ENCODE measurements around the gene FOXS1.
A peak's percentile ranks its signal among the peaks of the same experiment; 100 is the strongest.

The FOXS1 gene

GRCh38 chr20:31835977-31836852 lies 9.2 kb downstream of the FOXS1 start:
- Histone ChIP-seq H3K4me1 (ENCODE audit: low read length) (peaks cover 26% of the 10 kb centered on the region), H4K20me1 (ENCODE audit: insufficient read depth, low read length) (no peaks in the 10 kb centered on the region), H3K27ac (ENCODE audit: low read length) (no peak overlapping the region), H3K9me3 (replicated peaks; ENCODE audit: insufficient read depth, low read length) (no peaks in the 10 kb centered on the region), H3K79me2 (ENCODE audit: low read length) (no peaks in the 10 kb centered on the region), H2AFZ (ENCODE audit: low read length) (no peak overlapping the region), H3K9me2 (replicated peaks; ENCODE audit: insufficient read depth, low read length) (no peaks in the 10 kb centered on the region), H3K36me3 (replicated peaks; ENCODE audit: insufficient read depth, low read length) (no peaks in the 10 kb centered on the region), H3K27me3 (replicated peaks; ENCODE audit: insufficient read depth, low read length) (peaks cover 32% of the 10 kb centered on the region), H3F3A (ENCODE audit: insufficient read depth, low read length) (no peaks in the 10 kb centered on the region), H3K4me2 (ENCODE audit: low read depth, low read length) (peak overlapping the region; percentile 62), H3K9ac (ENCODE audit: low read length) (no peak overlapping the region), H3K4me3 (ENCODE audit: low read length) (no peak overlapping the region)
- DNase-seq = peak; percentile 86
- TF ChIP-seq EZH2phosphoT487 (IDR thresholded peaks at IDR 0.05; ENCODE audit: low read length) = no peak

DNA sequence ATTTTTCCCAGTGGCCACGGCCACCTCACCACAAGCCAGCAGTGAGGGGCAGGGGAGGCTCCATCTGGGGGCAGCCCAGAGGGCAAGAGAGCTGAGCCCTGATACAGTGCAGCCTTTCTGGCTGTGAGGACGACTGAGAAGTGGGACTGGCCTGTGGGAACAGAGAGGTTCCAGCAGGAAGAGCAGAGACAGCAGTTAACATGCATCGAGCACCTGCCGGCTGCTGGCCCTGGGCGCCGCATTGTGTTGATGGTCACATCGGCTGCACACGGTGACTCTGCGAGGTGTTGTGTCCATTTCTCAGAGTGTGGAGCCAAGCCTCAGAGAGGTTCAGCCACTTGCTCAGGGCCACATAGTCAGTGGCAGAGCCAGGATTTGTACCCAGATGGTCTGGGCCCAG lies 9.8 kb downstream of the FOXS1 start:
- Histone ChIP-seq H3K4me1 (ENCODE audit: low read length) (peaks cover 26% of the 10 kb centered on the region), H3F3A (ENCODE audit: insufficient read depth, low read length) (no peaks in the 10 kb centered on the region), H3K27ac (ENCODE audit: low read length) (no peak overlapping the region), H4K20me1 (ENCODE audit: insufficient read depth, low read length) (no peaks in the 10 kb centered on the region), H3K79me2 (ENCODE audit: low read length) (no peaks in the 10 kb centered on the region), H3K36me3 (replicated peaks; ENCODE audit: insufficient read depth, low read length) (no peaks in the 10 kb centered on the region), H3K9me3 (replicated peaks; ENCODE audit: insufficient read depth, low read length) (no peaks in the 10 kb centered on the region), H3K9me2 (replicated peaks; ENCODE audit: insufficient read depth, low read length) (no peaks in the 10 kb centered on the region), H3K4me2 (ENCODE audit: low read depth, low read length) (peak overlapping the region; percentile 62; the same call in 1 of the 2 replicates), H3K27me3 (replicated peaks; ENCODE audit: insufficient read depth, low read length) (peaks cover 25% of the 10 kb centered on the region), H3K9ac (ENCODE audit: low read length) (no peak overlapping the region), H2AFZ (ENCODE audit: low read length) (no peak overlapping the region), H3K4me3 (ENCODE audit: low read length) (no peak overlapping the region)
- DNase-seq = peak; percentile 17
- TF ChIP-seq CTCF (IDR thresholded peaks at IDR 0.05; ENCODE audit: low read length) (no peak), EZH2 (optimal IDR thresholded peaks at IDR 0.05; ENCODE audit: low read depth, low read length) (no peak), EZH2phosphoT487 (IDR thresholded peaks at IDR 0.05; ENCODE audit: low read length) (no peak)

DNA sequence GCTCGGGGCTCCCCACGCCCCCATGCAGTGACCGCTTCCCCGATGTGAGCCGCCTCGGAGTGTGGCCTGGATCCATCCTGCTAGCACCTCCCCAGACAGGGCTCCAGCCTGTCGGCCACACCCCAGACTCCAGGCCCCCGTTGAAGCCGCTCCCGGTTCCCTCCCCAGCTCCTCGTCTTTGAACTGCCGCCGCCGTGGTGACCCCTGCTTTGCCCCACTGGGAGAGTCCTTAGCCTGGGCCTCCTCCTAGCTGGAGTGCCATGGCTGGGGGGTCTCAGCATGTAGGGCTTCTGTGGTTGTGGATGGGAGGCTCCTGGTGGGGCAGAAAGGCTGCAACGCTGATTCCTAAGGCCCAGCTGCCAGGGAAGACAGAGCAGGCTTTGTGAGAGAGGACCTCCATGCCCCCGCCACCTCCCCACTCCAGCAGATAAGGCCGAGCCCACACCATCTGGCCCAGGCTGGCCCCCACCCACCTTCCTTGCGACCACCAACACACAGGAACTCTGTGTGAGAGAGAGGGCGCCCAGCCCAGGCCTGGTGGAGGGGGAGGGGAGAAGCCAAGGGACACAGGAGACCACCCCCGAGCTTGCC lies 11.4 kb downstream of the FOXS1 start:
- Histone ChIP-seq H3K27me3 (replicated peaks; ENCODE audit: insufficient read depth, low read length) (peaks cover 16% of the 10 kb centered on the region), H3K4me3 (ENCODE audit: low read length) (no peak overlapping the region), H3K4me1 (ENCODE audit: low read length) (peaks cover 26% of the 10 kb centered on the region), H3F3A (ENCODE audit: insufficient read depth, low read length) (no peaks in the 10 kb centered on the region), H3K4me2 (ENCODE audit: low read depth, low read length) (no peak overlapping the region), H3K9ac (ENCODE audit: low read length) (no peak overlapping the region), H3K79me2 (ENCODE audit: low read length) (no peaks in the 10 kb centered on the region), H2AFZ (ENCODE audit: low read length) (no peak overlapping the region), H3K36me3 (replicated peaks; ENCODE audit: insufficient read depth, low read length) (no peaks in the 10 kb centered on the region), H3K9me2 (replicated peaks; ENCODE audit: insufficient read depth, low read length) (no peaks in the 10 kb centered on the region), H3K9me3 (replicated peaks; ENCODE audit: insufficient read depth, low read length) (no peaks in the 10 kb centered on the region), H4K20me1 (ENCODE audit: insufficient read depth, low read length) (no peaks in the 10 kb centered on the region), H3K27ac (ENCODE audit: low read length) (no peak overlapping the region)
- no peak for DNase-seq
- no peak for TF ChIP-seq EZH2phosphoT487 (IDR thresholded peaks at IDR 0.05; ENCODE audit: low read length)
- no peak for TF ChIP-seq EZH2 (optimal IDR thresholded peaks at IDR 0.05; ENCODE audit: low read depth, low read length)
- no peak for TF ChIP-seq CTCF (IDR thresholded peaks at IDR 0.05; ENCODE audit: low read length)

Data from MM.1S (cell line).